Measurements from ENCODE around the gene CDK5RAP2. TPM values are rescaled to one million over a fixed set of nuclear protein-coding genes. Genes with fewer than 3 reads are reported as not detected.

CDK5RAP2 gene
- total RNA-seq, 1 experiment from 2014 or later, result 56.4 TPM

- H3K36me3 Mint-ChIP-seq (ENCODE audit: insufficient read depth in 1 of 3, low read depth in 3 of 3), result peaks cover 49 to 74% (median 64%) of the 10 kb centered on the region in 3 experiments
- no peak overlapping the region for H3K14ac ChIP-seq (ENCODE audit: insufficient read depth, low read length)
Observed at GRCh38 chr9:120522032-120522431, 57.9 kb downstream of the CDK5RAP2 start.

More at GRCh38 chr9:120522032-120522431, 57.9 kb downstream of the CDK5RAP2 start:
- Histone ChIP-seq H2BK5ac (ENCODE audit: insufficient read length, low read length) (no peak overlapping the region), H3K27ac (ENCODE audit: insufficient read length, low read depth, low read length) (no peak overlapping the region), H4K8ac (replicated peaks; ENCODE audit: insufficient read length, low read depth, low read length) (no peak overlapping the region), H2BK20ac (ENCODE audit: low read depth, low read length, poor library complexity, severe bottlenecking) (no peak overlapping the region), H3K56ac (ENCODE audit: insufficient read length, low read depth, low read length) (no peak overlapping the region), H3T11ph (ENCODE audit: low read length) (no peak overlapping the region), H3K23ac (ENCODE audit: insufficient read length, low read depth, low read length) (no peak overlapping the region), H4K91ac (ENCODE audit: insufficient read length, low read depth, low read length) (no peak overlapping the region), H2BK120ac (ENCODE audit: low read depth, low read length, poor library complexity, severe bottlenecking) (no peak overlapping the region), H3K4me1 (ENCODE audit: insufficient read depth, low read length) (0 out of 2 replicates have a peak, but pooled peaks cover 9% of the 10 kb centered on the region), H3K79me2 (ENCODE audit: insufficient read depth, low read length) (no peaks in the 10 kb centered on the region), H3K18ac (ENCODE audit: insufficient read length, low read depth, low read length) (no peak overlapping the region), H3K79me1 (ENCODE audit: insufficient read depth, low read depth, low read length, poor library complexity, severe bottlenecking) (no peaks in the 10 kb centered on the region), H4K20me1 (ENCODE audit: control insufficient read depth, insufficient read depth, insufficient read length) (no peaks in the 10 kb centered on the region), H3K9me3 (ENCODE audit: control insufficient read depth, low read depth, low read length) (no peaks in the 10 kb centered on the region), H4K5ac (ENCODE audit: insufficient read length, low read depth, low read length) (no peak overlapping the region), H2AK5ac (ENCODE audit: insufficient read length, low read length) (no peak overlapping the region), H2BK15ac (ENCODE audit: low read depth, low read length) (no peak overlapping the region), H3K23me2 (ENCODE audit: insufficient read length, low read depth, low read length, poor library complexity, severe bottlenecking) (no peaks in the 10 kb centered on the region), H2BK12ac (ENCODE audit: insufficient read length, low read depth, low read length) (no peak overlapping the region), H3K4ac (ENCODE audit: low read depth, low read length) (no peak overlapping the region), H2AFZ (ENCODE audit: low read length) (no peak overlapping the region), H3K9ac (ENCODE audit: extremely low read depth, insufficient read length, low read length) (no peak overlapping the region), H3K27me3 (ENCODE audit: insufficient read depth, low read length) (no peaks in the 10 kb centered on the region), H3K4me2 (ENCODE audit: insufficient read depth, insufficient read length, low read length) (no peak overlapping the region)
- H3K27me3 Mint-ChIP-seq (ENCODE audit: low read depth), result no peaks in the 10 kb centered on the region
- DNase-seq, result no peak
- H3K9me3 Mint-ChIP-seq, result no peaks in the 10 kb centered on the region
- H3K4me3 Mint-ChIP-seq, result no peak overlapping the region
- H3K4me1 Mint-ChIP-seq, result peaks cover 8 to 25% of the 10 kb centered on the region in 2 experiments
- TF ChIP-seq CTCF (conservative IDR thresholded peaks at IDR 0.05), result no peak
- H3K27ac Mint-ChIP-seq, result no peak overlapping the region

All from H9 (cell line).